Measurements from ENCODE around the gene GALK1. TPM values are rescaled to one million over a fixed set of nuclear protein-coding genes. Genes with fewer than 3 reads are reported as not detected.

The GALK1 gene
- total RNA-seq, 1 experiment from 2014 or later: 36.7 TPM

- Mint-ChIP-seq H3K9me3 (no peaks in the 10 kb centered on the region), H3K4me3 (no peak overlapping the region; a peak in 1 of 5 replicates), H3K36me3 (ENCODE audit: insufficient read depth in 1 of 3, low read depth in 3 of 3) (peaks cover 0 to 6% (median 2%) of the 10 kb centered on the region in 3 experiments; a peak in 4 of 7 replicates), H3K27ac (no peak overlapping the region), H3K4me1 (peaks cover 11 to 18% of the 10 kb centered on the region in 2 experiments), H3K27me3 (ENCODE audit: low read depth) (peaks cover 2% of the 10 kb centered on the region; the same call in 1 of the 2 replicates)
- Histone ChIP-seq H3K4me2 (ENCODE audit: insufficient read depth, insufficient read length, low read length) (no peak overlapping the region), H2BK20ac (ENCODE audit: low read depth, low read length, poor library complexity, severe bottlenecking) (no peak overlapping the region), H3K4me1 (ENCODE audit: insufficient read depth, low read length) (no peaks in the 10 kb centered on the region), H2AK5ac (ENCODE audit: insufficient read length, low read length) (no peak overlapping the region), H3K23me2 (ENCODE audit: insufficient read length, low read depth, low read length, poor library complexity, severe bottlenecking) (peaks cover 11% of the 10 kb centered on the region), H2AFZ (ENCODE audit: low read length) (no peak overlapping the region), H4K91ac (ENCODE audit: insufficient read length, low read depth, low read length) (no peak overlapping the region), H3K27ac (ENCODE audit: insufficient read length, low read depth, low read length) (no peak overlapping the region), H4K20me1 (ENCODE audit: control insufficient read depth, insufficient read depth, insufficient read length) (no peaks in the 10 kb centered on the region), H2BK12ac (ENCODE audit: insufficient read length, low read depth, low read length) (no peak overlapping the region), H4K8ac (replicated peaks; ENCODE audit: insufficient read length, low read depth, low read length) (no peak overlapping the region), H4K5ac (ENCODE audit: insufficient read length, low read depth, low read length) (no peak overlapping the region), H3K18ac (ENCODE audit: insufficient read length, low read depth, low read length) (no peak overlapping the region), H2BK15ac (ENCODE audit: low read depth, low read length) (no peak overlapping the region), H3K27me3 (ENCODE audit: insufficient read depth, low read length) (no peaks in the 10 kb centered on the region), H3K23ac (ENCODE audit: insufficient read length, low read depth, low read length) (no peak overlapping the region), H3T11ph (ENCODE audit: low read length) (no peak overlapping the region), H2BK120ac (ENCODE audit: low read depth, low read length, poor library complexity, severe bottlenecking) (no peak overlapping the region), H3K9me3 (ENCODE audit: control insufficient read depth, low read depth, low read length) (no peaks in the 10 kb centered on the region), H3K56ac (ENCODE audit: insufficient read length, low read depth, low read length) (no peak overlapping the region), H3K79me1 (ENCODE audit: insufficient read depth, low read depth, low read length, poor library complexity, severe bottlenecking) (no peaks in the 10 kb centered on the region), H3K9ac (ENCODE audit: extremely low read depth, insufficient read length, low read length) (no peak overlapping the region), H2BK5ac (ENCODE audit: insufficient read length, low read length) (no peak overlapping the region), H3K14ac (ENCODE audit: insufficient read depth, low read length) (no peak overlapping the region), H3K4ac (ENCODE audit: low read depth, low read length) (no peak overlapping the region), H3K79me2 (ENCODE audit: insufficient read depth, low read length) (no peaks in the 10 kb centered on the region)
- DNase-seq: no peak
- TF ChIP-seq CTCF (conservative IDR thresholded peaks at IDR 0.05): no peak
- WGBS (ENCODE audit: extremely low coverage, insufficient read length, low lambda C conversion rate): no CpG with 5 or more reads among the region's 3 CpGs
Observed at GRCh38 chr17:75763269-75763607, 1.8 kb downstream of the GALK1 start.
